DMS153 (cell line): Measurements from ENCODE around the gene BANF2.
"Not testable (repeated sequence)": the region's sequence is repeated elsewhere in the genome, so short reads cannot be mapped to it uniquely, and the experiment has no call there.

Source experiments
- DNase-seq: peaks from one replicate; lab custom pipeline; 2025; lab: John Stamatoyannopoulos, UW

Gene BANF2

DNA sequence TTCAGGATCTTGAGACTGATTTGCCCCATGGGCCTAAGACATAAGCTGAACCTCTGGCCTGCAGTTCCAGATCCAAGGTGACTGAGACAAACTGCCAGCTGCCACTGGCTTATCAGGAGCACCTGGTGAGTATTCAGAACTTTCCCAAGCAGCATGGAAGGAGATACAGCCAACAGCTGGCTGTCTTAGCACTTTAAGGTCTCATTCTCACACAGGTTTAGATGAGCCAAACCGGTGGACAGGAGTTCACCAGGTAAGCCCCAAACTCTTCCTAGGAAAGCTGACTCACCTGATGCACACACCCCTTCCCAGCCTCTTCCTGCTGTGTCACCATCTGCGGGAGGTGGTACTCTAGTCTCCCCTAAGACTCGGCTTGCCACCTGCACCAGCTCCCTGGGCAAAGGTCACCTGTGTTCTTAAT lies at the start of gene BANF2:
Gene BANF2, plus strand, starts transcription at position 36 of the 421 bp plus-strand sequence. CDS start 25,060 bp downstream, outside the sequence.
- DNase-seq, result no peak

DNA sequence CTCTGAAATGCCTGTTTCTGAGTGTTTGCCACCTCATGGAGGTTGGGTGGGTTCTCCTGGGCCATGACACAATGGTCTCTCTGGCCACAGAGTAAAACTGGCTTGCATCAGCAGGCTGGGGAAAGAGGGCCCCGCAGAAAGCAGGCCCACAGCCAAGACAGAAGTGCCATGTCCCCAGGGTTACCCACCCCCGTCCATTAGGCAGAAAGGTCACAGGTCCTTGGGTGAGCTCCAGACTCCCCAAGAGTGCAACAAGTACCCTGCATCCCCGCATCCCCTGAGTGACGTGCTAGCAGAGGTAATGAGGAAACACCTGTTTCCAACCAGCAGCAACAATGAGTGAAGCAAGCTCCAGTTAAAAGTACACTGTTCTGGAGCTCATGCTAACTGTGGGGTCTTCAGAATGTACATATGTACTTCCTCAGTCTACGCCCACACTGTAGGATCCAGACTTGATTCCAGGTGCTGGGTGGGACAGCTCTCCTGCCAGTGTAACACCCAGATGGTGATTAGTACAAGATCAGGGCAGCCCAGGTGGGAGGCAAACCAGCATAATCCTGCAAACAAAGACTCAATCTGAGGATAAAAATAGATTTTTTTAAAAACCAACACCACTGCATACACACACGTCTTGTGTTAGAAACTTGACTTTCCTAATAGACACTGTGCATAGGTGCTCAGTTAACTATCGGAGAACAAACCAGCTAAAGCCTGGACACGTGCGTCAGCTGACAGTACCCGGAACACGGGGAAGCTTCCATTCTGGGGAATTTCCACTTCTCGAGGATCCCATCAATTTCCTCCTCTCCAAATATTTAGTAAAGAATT lies 49.3 kb upstream of the BANF2 start:
- no peak for DNase-seq

DNA sequence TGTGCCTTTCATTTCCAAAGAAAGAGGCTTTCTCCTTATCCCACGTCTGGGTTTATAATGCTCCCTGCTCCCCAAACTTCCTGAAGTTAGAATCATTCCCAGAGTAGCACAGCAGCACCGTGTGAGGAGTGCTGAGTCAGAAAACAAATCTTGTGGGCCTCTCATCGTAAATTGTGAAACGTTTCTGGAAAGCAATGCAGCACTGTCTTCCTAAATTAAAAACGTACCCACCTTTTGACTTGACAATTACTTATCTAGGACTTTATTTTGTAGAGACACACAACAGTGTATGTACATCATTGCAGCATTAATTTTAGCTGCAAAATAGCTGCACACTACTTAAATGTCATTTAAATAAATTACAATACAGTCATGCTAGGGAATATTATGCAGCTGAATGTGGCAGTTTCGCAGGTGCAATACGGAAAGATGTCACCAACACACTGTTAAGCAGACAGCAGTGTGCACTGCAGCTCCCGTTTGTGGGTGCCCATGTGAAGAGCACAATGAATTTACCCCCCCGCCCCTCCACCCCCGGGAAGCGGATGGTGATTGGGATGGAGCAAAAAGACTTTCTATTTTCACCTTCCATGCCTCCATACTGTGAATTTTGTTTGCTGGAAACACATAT lies 48.5 kb upstream of the BANF2 start:
- DNase-seq, result no peak

DNA sequence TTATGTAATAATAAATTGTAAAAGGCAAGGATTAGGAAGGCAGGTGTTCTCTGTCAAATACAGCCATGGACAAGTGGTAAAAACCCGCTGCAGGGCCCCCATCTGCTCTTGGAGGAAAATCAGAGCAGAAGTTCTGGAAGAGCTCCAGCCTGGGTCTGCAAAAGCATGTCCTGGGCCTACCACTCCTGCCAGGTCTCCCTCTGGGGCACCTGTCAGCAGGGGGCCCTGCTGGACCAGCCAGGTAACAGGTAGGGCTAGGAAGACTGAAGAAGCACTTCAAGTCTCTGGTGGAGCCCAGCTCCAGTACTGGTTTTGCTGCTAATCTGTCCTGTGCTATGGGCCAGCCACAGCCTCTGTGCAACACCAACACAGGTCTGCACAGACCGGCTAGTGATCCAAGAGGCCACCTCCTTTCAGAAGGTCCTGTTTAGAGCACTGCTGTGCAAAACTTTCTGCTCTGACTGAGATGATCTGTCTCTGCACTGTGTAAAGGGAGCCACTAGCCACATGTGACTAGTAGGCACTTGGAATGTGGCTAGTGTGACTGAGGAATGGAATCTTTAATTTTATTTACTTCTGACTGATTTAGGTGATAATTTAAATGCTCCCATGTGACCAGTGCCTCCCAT lies 47.9 kb upstream of the BANF2 start:
- no peak for DNase-seq

DNA sequence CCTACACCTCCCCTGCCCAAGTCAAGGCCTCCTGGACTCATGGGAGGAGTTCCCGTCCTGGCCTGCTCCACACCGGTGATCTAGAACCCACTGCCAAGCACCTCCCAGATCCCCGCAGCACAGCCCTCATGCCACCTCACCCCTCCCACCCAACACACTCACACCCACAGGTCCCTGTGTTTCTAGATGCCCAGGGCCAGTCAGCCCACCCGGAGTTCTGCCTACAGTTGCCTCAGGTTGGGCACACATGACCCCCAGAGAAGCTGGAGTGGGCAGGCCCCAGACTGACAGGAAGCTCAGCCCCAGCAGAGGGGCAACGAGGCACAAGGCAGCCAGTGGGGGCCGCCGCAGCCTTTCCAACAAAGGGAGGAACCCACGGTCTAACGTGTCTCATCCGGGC lies 47.4 kb upstream of the BANF2 start:
- no peak for DNase-seq

DNA sequence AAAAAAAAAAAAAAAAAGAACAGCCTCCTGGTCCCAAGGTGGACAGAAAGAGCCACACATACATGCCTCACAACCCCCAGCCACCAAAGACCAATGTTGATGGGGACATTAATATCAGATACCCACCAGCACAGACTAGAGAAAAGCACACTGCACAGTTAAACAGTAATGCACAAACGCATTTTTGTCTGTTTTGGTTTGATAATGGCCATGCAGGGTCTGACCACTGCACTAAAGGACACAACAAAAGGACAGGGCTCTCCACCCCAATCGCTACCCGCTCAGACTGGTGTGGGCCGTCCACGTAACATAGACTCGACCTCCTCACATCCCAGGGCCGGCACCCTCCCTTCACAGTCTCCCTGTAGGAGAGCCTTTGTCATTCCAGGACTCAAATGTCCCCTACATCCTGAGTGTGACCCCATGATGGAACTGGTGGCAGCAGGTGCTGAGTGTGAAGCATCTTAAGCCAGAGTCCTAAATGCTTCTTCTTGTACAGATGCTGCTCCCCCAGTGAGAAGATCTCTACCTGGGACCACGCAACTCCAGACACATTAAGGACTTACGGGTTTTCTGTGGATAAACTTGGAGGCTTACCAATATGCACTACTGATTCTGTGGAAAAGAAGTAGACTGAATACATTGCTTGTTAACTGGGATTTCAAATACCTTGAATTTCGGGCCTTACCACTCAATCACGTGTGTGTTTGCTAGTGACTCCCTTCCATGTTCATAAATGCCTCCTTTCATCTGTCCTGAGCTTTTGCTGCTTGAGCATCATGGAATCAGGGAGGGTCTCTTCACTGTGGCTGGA lies 45.7 kb upstream of the BANF2 start:
- DNase-seq, result no peak

DNA sequence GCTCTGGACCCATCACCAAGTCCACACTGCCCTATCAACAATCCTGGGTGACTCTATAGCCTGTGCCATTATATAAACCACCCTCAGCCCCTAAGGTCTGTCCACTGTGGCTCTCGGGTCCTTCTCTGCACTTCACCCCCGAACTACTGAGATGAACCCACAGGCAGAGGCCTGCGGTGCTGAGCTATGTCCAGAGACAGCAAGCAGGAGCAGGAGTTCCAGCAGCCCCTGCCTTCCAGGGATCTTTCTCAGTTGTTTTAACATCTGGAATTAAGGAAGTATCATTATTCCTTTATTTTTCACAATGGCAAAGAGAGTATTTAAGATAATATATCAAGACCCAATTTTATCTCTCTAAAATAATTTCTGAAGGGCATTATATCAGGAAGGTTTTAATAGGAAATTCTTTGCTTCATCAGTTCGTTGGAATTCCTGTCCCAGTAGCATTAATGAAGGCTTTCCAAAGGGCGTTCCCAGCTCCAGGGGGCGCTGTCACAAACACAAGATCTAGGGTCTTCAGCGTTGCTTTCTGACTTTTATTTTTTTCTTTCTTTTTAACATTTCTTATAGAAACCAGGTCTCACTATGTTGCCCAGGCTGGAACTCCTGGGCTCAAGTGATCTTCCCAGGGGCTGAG lies 45.0 kb upstream of the BANF2 start:
- no peak for DNase-seq

DNA sequence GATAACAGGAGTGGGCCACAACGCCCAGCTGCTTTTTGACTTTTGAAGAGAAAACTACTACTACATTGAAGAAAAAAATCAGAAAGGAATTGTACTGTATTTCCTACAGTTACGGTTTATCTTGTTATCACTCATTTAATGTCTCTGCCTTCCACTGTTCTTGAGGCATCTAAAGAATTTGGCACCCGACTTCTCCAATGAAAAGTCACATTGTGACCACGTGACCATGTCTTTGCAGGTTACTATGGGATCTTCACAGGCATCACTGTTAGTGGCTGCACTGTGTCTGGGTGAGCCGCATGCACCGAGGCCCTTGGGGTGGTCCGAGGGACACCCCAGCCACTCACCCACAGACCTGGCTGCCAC lies 44.5 kb upstream of the BANF2 start:
- DNase-seq, result no peak

DNA sequence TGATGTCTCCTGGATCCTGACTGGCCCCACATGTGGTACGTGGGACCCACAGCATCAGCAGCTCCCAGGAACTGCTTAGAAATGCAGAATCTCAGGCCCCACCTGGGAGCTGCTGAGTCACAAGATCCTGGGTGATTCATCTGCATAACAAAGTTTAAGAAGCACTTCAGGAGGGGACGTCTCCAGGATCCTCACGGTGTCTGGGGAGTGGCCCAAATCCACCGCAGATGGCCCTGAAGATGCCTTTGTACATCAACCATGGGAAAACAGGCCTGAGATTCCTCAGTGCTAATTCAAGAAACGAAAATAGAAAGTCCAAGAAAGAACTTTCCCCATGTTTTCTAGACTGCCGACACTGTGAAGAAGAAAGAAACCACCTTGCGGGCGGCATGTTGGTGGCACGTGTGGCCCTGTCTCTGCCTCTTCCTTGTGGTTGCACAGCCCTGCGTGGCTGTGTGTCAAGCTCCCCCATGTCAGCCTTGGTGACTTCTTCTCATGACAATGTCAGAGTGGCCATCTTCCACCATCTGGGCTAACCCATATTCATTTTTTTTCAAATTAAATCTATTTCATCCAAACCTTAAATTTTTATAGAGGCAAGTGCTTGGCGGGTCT lies 43.8 kb upstream of the BANF2 start:
- DNase-seq, result no peak

DNA sequence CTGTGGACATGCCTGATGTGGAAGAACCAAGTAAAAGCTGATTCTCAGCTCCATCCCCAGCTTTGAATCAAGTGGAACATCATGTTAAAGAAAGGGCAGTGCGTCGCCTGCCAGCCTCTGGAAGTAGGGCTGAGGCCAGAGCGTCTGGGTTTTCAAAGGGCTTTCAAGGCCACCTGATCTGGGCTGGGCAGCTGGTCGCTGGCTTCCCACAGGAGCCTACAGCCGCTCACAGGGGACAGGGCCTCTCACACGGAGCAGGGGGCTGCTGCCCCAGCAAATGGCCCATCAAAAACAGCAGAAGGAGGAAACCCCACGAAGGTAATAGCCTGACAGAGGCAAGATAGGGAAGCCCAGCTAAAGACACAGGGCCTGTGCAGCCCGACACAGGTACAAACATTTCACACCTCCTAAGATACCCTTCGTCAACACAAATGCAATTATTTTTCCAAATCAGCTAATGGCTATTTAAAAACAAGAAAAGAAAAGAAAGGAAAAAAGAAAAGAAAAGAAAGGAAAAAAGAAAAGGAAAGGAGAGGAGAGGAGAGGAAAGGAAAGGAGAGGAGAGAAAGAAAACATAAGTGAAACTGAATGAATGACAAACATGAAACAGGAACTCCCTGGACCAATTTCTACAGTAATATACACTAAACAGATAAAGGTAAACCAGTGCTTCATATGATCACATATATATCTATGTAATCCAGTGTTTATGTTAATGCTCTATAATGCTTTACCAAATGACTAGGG lies 42.5 kb upstream of the BANF2 start:
- DNase-seq, result no peak

DNA sequence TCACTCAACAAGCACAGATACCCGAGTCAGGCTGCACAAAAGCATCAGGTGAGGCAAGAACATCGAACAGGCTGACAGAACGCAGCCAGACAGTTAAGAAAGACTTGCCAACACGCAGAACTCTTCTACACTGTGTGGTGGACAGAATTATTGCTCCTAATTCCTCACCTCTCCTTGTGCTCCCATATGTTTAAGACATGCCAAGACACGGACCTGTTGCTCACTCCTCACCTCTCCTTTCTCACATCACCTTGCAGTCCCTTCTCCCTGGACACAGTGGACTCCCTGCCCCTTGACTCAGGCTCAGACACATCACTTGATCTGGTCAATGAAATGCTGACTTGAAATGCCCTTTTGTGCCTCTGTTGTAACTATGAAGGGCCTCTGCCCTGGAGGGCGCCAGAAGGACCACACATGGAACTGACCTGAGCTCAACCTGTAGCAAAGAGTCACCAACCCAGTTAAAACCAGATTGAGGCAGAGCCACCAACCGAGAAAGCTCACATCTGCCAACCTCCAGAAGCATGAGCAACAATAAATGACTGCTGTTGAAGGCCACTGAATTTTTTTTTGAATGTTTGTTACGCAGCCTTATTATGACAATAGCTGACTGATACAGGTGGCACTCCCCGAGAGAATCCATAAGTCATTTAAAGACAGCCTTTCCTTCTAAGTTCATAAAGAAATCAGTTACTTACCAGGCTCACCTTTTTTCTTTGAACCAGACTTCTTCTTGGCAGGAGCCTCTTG lies 41.7 kb upstream of the BANF2 start:
- DNase-seq, result no peak

DNA sequence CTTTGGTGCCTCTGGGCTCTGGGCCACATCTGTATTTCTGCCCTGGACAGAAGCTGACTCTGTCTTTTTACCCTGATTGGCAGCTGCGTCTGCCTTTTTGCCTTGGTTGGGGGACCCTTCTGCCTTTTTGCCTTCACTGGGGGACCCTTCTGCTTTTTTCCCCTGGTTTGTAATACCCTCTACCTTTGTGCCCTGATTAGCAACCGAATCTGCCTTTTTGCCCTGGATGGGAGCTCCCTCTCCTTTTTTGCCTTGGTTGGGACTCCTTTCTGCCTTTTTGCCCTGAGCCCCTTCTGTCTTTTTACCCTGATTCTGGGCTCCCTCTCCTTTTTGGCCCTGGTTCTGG lies 41.1 kb upstream of the BANF2 start:
- DNase-seq, result no peak

DNA sequence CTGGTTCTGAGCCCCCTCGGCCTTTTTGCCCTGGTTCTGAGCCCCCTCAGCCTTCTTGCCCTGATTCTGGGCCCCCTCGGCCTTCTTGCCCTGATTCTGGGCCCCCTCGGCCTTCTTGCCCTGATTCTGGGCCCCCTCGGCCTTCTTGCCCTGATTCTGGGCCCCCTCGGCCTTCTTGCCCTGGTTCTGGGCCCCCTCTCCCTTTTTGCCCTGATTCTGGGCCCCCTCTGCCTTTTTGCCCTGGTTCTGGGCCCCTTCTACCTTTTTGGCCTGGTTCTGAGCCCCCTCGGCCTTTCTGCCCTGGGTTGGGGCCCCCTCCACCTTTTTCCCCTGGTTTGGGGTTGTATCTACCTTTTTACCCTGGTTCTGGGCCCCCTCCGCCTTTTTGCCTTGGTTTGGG lies 40.4 kb upstream of the BANF2 start:
- DNase-seq, result not testable (repeated sequence)

DNA sequence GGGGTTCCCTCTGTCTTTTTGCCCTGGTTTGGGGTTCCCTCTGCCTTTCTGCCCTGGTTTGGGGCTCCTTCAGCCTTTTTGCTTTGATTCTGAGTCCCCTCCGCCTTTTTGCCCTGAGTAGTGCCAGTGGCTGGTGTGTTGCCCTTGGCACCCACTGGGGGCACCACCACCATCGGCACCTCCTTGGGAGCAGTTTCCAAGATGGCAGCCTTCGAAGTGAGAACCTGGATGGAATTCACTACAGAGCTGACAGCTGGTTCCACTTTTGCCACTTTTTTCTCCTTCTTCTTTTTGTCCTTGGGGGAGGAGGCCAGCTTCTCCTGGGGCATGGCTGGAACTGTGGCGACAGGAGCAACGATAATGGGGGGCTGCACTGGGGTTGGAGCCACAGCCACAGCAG lies 40.0 kb upstream of the BANF2 start:
- no peak for DNase-seq

DNA sequence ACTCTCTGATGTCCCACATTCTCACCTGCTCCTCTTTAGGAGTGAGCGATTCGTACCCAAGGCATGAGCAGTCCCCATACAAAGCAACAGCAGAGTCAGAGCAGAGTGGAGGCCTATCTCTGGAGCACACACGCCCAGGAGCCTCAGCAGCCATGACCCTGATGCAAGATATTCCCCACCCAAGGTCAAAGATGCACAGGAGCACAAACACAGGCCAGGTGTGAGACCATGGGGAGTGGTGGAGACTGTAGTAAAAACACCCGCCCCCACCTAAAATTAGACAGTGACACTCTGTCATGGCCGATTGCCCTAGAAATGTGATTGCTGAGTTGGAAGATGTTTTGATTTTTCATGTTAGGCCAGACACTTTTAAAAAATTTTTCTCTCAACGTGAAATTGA lies 39.1 kb upstream of the BANF2 start:
- DNase-seq, result no peak

DNA sequence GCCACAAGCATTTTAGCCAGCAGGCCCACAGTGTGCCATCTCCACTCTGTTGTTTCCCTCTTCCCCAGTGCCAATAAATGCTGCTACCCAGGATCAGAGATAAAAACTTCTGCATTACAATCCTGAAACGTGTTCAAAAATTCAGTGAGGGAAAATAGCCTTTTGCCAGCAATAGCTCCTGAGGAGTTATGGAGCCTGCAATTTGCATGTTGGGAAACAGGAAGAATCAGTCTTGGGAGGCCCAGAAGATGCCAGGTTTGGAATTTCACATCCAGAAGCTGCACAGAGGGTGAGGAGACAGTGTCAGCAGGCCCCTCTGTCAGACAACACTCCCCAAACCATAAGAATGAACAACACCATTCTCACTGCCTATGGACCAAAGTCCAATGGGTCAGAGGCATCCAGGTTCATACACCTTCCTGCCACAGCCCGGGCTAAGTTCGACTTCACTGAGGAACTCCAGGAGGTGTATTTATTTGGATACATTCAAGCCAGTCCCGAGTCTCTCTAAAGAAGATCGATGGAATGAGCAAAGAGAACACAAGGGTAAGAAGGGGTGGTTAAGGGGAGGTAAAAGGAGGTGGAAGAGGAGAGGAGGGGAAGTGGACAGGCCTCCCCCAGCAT lies 38.5 kb upstream of the BANF2 start:
- DNase-seq, result no peak

DNA sequence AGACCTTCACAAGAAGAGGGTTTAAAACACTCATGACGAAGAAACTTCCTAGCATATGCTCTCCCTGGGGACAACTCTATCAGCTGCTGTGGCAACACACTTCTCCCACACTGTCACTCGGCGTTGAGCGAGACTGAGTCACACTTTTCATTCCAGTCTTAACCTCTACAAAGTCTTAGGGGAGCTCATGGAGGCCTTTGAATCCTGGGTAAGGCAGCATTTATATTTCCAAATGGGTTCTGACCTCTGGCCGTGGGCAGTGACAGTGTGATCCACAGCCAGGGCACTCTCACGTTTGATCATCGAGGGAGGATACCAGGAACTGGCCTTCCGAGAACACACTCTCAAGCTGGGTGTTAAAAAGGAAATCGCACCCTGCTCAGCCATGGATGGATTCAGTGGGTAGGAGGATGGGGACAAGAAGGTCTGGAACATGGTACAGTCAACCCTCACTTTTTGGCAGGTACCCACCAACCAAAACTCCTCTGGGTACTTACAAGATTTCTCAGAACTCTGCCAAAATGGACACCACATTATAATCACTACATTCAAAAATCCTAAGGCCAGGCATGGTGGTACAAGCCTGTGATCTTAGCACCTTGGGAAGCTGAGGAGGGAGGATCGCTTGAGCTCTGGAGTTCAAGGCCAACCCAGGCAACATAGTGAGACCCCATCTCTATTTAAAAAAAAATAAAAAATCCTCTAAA lies 37.3 kb upstream of the BANF2 start:
- no peak for DNase-seq

DNA sequence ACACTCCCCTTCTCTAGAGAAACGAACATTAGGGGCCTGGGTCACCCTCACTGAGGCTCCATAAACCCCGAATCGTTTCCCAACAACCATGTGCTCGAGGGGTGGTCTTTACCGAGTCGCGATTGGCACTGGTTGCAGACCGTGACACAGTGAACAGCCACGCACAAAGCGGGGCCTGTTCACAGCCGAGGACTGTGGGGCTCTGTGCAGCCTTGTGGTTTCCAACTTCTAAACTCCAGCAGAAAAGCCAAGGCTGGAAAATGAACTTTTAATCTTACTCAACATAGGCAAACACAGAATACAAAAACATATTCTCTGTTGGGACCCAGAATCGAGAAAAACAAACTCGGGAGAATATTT lies 36.7 kb upstream of the BANF2 start:
- no peak for DNase-seq

DNA sequence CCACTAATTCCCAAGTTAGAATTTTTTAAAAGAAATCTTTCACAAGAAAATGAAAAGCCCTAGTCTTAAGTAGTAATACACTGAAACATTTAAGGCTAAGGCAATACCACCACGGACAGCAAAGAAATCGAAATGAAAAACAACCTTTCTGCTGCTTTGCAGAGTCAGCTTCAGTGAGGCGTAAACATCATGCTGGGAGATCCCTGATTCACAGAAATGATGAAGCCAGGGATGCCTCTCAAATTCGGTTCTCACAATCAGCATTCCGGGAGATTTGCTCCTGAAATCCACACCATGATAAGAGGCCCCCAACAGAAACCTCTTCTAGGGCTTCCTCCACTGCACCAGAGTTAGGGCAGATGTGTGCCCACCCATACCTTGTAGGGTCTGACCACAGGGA lies 36.3 kb upstream of the BANF2 start:
- DNase-seq, result no peak
